Retinal pigment epithelial cell (primary cell): Measurements from ENCODE around the gene CBLN3.

ENCODE experiments used
- DNase-seq: peaks from one replicate; pipeline ENCODE4 v3.0.0-alpha.2; 2010; ENCODE audit warnings: low read depth
- H3K4me3 ChIP-seq: 2 replicates; pipeline ENCODE4 v1.5.1; 2011; ENCODE audit warnings: mild to moderate bottlenecking, low read length, control low read depth, moderate library complexity
- CTCF ChIP-seq: conservative IDR thresholded peaks from 2 replicates; pipeline ENCODE4 v1.5.1; 2011; ENCODE audit warnings: low read depth, low read length, control low read depth, inconsistent platforms

The CBLN3 gene

GRCh38 chr14:24434676-24435075, 5.2 kb upstream of the CBLN3 start:
- no peak for DNase-seq
- TF ChIP-seq CTCF, result no peak
- no peak overlapping the region for H3K4me3 ChIP-seq

DNA sequence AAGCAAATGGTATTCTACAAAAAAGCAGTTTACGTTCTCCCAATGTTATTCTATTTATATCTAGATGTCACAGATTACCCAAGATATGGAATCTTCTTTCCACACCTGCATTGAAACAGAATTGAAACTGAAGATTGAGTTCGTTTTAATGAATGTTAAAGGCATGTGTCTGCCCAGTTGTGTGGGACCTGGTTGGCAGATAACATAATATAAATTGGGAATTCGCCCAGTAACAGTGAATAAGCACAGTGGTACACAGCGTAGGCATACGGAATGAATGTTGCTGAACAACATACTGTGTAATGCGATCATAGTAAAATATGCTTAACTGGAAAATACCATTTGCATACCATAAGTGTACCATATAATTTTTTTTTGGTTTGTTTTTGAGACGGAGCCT, 4.6 kb upstream of the CBLN3 start:
- no peak overlapping the region for H3K4me3 ChIP-seq
- TF ChIP-seq CTCF, result no peak
- DNase-seq, result no peak

DNA sequence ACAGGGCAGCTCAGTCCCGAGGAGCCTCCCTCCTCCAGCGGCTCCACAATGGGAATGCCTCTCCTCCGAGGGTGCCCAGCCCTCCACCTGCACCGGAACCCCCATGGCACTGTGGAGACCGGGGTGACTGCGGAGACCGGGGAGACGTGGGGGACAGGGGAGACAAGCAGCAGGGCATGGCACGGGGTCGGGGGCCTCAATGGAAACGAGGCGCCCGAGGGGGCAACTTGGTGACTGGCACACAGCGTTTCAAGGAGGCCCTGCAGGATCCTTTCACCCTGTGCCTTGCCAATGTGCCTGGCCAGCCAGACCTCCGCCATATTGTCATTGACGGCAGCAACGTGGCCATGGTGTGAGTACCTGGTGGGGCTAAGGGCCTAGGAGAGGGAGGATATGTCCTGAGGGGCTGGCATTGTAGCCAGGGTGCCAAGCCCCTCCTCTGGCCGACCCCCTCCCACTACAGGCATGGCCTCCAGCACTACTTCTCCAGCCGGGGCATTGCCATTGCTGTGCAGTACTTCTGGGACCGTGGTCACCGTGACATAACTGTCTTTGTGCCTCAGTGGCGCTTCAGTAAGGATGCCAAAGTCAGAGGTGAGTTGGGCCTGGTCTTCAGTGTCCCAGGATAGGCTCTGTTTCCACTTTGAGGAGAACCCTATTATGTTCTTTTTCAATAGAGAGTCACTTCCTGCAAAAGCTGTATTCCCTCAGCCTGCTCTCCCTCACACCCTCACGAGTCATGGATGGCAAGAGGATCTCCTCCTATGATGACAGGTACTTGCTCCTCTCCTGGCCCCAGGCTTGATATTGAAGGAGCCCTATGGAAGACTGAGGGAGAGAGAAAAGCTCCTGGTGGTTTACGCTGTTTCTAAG, 3.0 kb upstream of the CBLN3 start:
- no peak for TF ChIP-seq CTCF
- no peak overlapping the region for H3K4me3 ChIP-seq

DNA sequence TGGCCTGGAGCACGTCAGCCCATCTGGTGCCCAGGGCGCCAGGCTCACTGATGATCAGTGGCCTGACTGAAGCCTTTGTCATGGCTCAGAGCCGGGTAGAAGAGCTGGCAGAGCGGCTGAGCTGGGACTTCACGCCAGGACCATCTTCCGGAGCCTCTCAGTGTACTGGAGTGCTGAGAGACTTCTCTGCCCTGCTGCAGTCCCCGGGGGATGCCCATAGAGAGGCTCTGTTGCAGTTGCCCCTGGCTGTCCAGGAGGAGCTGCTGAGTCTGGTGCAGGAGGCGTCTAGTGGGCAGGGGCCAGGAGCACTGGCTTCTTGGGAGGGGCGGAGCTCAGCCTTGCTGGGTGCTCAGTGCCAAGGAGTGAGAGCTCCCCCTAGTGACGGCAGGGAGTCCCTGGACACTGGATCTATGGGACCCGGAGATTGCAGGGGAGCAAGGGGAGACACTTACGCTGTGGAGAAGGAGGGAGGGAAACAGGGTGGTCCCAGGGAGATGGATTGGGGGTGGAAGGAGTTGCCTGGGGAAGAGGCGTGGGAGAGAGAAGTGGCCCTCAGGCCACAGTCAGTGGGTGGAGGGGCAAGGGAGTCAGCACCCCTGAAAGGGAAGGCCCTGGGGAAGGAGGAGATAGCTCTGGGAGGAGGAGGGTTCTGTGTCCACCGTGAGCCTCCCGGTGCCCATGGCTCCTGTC, 2.2 kb upstream of the CBLN3 start:
- peak; percentile 97 for TF ChIP-seq CTCF
- no peak overlapping the region for H3K4me3 ChIP-seq
- peak; percentile 66 for DNase-seq

More for the DNA sequence above, 3.0 kb upstream of the CBLN3 start:
- DNase-seq, result no peak

- no peak for TF ChIP-seq CTCF
- peak overlapping the region; percentile 80 for H3K4me3 ChIP-seq
- no peak for DNase-seq
These were observed 1.5 kb upstream of the CBLN3 start for GRCh38 chr14:24430682-24431568.

- peak overlapping the region; percentile 80 for H3K4me3 ChIP-seq
- no peak for TF ChIP-seq CTCF
- DNase-seq, result no peak
These were observed 744 bp upstream of the CBLN3 start for GRCh38 chr14:24430143-24430681.
